ENCODE results near the gene KRABD2.
"Not testable (repeated sequence)": the region's sequence is repeated elsewhere in the genome, so short reads cannot be mapped to it uniquely, and the experiment has no call there.

Gene KRABD2

DNA sequence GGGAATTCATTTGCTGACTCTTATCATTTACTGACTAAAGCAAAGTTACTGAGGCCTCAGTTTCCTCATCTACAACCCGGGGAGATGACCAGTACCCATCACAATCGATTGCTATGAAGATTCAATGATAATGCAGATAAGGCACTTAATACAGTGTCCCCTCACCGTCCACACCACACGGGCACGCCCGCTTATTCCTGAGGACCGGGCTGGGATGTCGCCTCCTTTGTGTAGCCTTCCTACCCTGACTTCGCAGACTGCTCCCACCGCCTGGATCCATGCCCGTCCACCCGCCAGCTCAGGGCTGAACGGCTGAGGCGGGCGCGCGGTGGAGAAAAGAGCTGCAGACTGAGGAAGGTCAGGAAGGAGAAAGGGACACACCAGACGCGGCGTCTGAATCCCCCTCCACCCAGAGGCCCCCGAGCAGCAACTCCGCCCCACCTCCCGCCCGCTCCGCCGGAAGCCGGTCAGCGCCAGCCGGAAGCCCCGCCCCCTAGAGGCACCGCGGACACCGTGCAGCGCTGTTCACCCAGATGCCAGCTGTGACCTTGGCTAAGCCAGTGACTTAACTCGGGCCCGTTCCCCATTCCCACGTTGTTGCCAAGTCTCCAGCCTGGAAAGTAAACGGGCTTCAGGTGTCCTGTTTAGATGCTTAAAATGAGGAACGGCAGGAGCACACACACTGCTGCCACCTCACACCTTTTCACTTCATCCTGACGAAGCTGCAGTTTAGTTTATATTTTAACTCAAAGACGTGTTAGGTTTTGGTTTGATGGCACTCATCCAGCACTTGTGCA is at the start of gene KRABD2:
TSS of gene KRABD2 (minus strand) at position 434 of the 797 bp plus-strand sequence.
- DNase-seq = peak; percentile 88

DNA sequence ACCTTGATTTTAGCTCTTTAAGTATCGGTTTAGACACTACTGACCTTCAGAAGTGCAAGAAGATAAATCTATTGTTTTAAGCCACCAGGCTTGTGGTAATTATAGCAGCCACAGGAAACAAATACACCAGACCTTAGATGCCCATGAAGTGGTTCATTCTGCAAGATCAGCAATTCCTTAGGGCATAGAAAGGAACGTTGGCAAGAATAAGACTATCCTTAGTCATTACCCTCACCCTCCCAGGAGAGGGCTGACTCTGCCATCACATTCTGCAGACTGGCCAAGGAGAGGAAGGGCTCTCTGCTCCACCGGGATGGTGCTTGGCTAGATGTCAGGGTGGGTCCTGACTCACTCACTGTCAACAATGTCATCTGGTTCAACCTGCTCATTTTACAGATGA is 45.1 kb upstream of the KRABD2 start:
- DNase-seq = no peak

DNA sequence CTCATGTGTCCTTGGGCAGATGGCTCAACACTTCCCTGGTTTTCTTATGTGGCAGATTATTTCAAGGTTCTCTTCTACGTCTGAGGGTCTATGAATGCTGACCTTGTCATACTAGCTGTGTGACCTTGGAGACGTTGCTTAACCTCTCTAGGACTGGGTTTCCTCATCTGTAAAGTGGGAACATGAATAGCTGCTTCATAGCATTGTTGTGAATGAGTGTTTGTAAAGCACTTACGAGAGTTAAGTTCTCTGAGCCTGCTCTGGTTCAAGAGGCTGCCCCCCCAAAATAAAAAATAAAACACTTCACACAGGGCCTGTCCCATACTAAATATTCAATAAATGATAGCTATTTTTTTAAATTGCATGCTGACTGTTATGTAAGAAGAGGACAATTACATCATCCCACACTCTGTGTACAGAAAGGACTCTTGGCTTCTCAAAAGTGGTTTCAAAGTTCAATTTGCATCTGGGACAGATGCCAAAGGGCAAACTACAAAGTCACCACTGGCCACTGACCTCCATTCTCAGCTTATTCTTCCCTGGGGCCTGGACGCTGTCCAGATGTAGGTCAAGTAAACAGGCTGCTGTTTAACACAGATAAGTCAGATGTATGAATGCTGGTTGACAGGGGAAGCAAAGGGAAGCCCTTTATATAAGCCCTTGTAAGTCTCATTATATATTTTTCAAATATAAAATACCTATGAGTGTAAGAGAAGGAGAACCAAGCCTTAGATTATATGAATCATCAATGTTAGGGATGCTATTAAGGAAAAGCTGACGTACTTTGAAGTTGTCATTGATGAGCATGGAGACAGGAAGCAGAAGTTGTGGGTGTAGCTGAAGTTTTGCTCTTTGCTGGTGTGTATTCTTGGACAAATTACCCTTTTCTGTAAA is 43.8 kb upstream of the KRABD2 start:
- DNase-seq = no peak

DNA sequence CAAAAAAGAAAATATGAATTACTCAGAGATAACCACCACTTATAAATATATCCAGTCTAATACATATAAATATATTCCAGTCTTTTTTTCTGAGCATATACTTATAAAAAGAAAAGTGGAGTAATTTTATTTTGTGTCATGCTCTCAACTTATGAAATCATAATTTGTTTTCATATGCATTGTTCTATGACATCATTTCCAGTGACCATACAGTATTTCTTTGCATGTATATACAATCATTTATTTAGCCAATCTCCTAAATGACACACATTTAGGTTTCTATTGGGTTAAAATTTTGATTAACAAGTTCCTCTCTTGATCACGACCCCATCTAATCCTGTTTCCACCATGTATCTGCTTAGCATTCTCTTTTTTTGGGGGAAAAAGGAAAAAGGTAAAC is 42.8 kb upstream of the KRABD2 start:
- DNase-seq = no peak

DNA sequence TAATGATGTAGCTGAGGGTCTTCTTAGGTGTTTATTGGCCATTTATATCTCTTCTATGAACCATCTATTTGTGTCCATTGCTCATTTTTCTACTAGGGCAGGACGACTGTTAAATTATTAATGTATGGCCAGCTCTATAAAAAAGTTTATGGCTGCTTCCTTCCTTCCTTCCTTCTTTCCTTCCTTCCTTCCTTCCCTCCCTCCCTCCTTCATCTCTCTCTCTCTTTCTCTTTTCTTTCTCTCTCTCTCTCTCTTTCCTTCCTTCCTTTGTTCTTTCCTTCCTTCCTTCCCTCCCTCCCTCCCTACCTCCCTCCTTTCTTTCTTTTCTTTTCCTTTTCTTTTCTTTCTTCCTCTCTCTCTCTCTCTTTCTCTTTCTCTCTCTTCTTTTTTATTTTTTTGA is 42.0 kb upstream of the KRABD2 start:
- DNase-seq = no peak

DNA sequence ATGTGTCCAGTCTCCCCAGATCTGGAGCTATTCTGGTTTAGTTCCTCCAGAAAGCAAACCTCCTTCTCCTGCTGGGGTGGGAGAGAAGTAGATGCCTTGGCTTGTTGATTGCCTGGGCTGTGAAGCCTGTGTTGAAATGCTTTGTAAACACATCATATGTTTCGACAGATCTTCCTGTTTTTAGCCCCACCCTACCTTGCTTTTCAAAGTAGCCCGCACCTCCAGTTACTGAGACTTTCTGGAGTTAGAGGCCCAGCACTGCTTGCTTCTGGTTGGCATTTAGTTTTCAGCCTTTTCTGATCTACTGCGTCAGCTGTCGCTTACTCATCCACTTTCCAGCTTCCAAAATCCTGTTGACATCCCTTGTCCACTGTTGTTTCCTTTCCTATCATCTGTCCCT is 41.3 kb upstream of the KRABD2 start:
- DNase-seq = no peak

DNA sequence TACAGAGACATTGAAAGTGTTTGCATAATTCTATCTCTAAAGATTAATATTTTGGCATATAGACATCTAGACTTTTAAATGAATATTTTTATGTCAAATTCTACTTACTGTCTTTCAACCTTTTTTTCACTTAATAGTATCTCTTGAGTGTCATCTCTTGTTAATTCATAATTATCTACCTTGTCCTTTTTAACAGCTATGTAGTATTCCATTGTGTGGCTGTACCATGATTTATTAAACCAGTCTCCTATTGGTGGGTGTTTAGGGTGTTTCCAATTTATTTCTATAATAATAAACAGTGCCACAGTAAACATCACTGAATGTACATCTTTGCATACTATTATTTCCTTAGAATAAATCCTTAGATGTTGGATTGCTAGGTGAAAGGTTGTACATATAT is 37.4 kb upstream of the KRABD2 start:
- no peak for DNase-seq

DNA sequence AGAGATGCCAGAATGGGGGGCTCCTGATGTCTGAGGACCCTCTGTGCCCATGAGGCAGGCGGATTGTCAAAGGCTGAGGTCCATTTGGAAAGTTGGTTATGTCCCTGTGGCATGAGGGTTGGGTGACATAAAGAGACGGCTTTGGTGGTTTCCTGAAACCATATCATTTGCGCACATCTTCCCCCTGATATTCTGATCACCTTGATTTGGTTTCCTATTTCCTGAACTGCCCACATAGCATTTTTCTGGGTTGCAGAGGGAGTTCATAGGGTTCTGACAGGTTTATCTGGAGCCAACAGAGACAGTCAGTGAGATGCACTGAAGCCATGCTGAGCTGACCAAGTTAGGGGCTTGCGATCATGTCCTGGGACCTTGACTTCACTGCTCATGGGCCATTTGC is 36.8 kb upstream of the KRABD2 start:
- DNase-seq = no peak

DNA sequence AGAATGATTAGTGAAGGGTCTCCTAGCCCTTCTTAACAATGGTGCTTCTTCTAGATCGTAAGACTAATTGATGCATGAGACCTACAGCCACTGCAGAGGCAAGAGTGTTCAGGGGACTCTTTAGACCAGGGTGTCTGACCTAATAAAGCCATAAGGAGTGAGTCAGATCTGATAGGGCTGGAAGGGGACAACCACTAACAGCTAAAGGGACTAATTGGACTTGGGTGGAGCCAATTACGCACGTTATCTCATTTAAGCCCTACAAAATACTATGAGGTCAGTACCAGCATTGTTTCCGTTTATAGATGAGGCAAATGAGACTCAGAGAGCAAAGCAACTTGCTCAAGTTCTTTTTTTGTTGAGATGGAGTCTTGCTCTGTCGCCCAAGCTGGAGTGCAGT is 35.6 kb upstream of the KRABD2 start:
- DNase-seq = no peak

DNA sequence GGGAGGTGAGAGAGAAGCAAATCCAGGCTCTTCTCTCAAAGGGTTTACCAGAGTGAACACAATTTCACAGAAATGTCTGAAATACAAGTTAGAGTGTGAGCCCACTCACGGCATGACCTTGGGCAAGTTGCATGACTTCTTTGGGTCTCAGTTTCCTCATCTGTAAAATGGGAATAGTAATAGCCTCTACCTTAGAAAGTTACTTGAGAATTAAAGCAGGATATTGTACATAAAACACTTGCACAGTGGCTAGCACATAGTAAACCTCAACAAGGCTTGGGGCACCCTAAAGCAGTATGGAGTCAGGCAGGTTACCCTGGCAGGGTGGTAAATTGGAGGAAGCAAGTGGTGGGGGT is 34.4 kb upstream of the KRABD2 start:
- DNase-seq = no peak

DNA sequence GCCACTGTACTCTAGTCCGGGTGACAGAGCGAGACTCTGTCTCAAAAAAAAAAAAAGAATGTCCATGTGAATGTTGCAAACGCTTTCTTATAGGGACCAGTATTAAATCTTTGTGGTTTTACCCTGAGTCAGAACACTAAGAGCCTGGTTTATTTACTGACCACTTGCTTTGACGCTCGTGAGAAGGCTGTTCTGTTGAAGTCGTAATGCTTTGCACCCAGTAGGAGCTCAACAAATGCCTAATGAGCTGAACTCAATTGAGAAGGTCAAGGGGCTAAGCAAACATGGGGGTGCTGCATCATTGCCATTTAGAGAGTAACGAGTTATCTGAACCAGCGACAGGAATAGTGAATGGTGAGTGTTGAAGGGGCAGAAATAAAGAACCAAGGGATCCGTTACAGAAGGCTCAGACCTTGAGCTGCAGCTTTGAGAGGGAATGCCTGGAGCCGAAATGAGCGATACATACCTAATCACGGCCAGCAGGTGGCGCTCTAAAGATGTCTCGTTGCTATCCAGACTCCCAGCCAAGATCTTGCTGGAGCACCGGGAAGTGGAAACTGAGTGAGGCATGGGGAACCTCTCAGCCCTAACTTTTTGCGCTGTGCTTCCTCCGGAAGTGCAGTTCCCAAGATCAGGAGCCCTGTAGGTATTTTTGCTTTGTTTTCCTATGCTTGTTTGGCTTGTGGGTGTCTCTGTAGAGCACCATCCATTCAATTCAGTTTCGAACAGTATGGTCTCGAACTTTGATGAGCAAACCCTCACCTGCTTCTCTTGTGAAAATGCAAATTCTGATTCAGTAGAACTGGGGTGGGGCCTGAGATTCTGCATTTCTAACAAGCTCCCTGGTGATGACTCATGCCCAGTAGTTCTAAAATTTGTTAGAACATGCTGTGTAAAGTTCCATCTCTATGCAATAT is 33.7 kb upstream of the KRABD2 start:
- DNase-seq = peak; percentile 91

DNA sequence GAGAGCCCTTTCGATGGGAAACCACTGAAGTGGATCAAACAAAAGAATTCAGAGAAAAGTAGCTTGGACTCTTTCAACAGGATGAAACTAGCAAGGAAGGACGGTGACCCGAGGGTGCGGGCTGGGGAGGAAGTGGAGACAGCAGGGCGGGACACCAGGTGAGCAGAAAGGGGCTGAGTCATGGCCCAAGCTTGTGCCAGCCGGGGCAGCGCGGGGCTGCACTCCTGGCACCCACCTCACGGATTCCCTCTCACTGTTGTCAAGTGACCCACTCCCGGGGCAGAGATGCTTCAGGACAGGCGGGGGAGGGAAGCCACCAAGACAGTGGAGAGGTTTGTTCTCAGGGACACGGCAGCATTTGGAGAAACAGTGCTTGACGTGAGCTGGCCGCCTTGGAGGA is 31.9 kb upstream of the KRABD2 start:
- DNase-seq = no peak

DNA sequence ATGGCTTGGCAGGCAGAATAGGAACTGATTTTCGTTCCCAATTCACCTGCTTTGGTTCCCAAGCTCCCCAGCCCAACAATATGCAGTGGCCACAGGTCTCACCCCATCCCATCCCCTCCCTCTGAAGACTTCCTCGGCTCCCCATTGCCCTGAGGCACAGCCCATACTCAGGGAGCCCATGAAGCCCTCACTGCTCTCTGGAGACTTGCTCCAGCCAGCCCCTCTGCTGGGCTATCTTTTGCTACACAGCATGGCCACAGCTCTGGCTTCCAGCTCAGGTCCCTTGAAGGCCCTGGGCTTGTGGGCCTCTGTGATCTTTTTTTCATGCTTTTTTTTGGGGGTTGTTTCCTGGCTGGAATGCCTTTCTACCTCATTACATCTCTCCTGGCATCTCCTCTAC is 29.7 kb upstream of the KRABD2 start:
- no peak for DNase-seq

DNA sequence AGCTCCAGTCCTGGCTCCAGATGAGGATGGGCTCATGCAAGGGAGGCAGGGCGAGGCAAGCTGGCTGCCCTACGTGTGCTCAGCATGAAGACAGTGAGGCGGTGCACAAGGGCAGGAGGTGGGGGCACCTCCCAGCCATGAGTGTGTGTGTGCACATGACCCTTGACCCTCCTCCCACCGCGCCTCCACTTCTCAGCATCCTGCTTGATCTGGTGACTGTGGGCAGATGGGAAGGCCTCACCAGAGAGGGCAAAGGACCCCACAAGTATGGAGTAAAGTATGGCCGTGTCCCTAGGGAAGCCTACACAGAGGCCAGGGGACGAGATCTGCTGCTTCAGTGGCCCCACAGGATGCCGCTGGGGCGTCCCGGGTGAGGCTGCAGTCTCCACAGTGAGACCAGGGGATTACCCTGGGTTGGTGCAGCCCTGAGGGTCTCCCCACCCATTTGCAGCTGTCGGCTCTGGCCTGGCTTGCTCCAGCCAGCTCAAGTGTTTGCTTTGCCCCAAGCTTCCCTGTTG is 29.1 kb upstream of the KRABD2 start:
- DNase-seq = no peak

DNA sequence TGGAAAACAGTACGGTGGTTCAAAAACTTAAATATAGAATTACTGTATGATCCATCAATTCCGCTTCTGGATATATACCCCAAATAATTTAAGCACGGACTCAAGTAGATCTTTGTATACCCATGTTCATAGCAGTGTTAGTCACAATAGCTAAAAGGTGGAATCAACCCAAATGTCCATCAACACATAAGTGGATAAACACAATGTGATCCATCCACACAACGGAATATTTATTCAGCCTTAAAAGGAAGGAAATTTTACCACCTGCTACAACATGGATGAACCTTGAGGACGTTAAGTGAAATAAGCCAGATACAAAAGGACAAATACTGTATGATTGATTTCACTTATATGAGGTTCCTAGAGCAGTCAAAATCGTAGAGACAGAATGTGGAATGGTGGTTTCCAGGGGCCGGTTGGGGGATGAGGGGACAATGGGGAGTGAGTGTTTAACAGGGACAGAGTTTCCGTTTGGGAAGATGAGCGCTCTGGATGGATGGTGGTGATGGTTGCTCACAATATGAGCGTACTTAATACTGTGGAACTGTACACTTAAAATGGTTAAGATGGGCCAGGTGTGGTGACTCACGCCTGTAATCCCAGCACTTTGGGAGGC is 26.5 kb upstream of the KRABD2 start:
- DNase-seq = no peak

DNA sequence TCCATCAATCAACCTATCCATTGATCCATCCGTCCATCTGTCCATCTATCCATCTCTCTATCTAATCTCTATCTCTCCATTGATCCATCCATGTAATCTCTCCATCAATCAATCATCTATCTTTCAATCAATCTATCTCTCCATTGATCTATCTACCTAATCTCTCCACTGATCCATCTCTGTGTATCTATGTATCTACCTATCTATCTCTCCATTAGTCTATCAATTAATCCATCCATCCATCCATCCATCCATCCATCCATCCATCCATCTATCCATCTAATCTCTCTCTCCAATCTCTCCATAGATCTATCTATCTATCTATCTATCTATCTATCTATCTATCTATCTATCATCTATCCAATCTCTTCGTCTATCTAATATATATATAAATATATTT is 24.6 kb upstream of the KRABD2 start:
- no peak for DNase-seq

DNA sequence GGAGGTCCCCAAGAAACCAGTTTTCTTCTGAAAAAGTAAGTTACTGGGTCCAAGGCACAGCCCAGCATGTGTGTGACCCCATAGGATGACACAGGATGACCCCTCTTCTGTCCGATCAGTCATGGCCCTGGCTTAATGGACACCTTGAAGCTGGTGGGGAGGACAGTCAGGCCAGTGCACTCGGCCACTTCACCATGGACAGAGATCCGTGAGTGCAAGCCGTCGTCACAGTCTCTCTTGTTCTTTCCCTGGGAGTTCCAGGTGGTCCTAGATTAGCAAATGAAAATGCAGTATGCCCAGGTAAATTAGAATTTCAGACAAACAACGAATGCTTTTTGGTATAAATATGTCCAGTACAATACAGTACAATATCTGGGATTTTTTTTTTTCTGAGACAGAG is 22.5 kb upstream of the KRABD2 start:
- no peak for DNase-seq

DNA sequence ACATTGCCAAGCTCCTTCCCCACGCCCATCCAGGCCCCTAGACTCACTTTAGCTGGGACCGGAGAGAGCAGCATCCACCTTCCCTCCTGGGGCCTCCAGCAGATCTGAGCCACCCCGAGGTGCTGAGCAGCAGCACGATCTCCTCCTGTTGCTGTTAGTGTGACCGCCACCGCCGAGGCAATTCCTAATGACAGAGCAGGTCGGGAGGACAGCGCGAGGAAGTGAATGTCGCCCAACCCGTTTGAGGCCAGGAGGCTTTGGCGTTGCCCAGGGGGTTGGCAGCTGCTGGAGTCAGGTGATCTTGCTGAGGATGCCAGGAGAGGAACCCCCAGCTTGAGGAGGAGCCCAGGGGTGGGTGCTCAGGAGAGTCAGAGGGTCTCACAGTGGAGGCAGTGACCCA is 21.1 kb upstream of the KRABD2 start, which contains the start of gene RNF222:
TSS of gene RNF222 (minus strand) at position 192 of the 400 bp plus-strand sequence. CDS start 4,366 bp downstream, outside the sequence.
- no peak for DNase-seq

DNA sequence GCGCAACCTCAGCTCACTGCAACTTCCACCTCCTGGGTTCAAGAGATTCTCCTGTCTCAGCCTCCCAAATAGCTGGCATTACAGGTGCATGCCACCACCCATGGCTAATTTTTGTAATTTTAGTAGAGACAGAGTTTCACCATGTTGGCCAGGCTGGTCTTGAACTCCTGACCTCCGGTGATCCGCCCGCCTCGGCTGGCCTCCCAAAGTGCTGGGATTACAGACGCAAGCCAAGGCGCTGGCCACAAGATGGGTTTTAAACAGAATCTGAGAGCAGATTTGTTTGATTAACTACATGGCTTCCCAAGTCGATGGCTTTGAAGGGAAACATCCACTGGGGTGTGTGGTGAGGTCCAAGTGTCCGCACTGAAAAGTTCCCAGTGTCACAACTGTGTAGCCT is 18.0 kb upstream of the KRABD2 start:
- not testable (repeated sequence) for DNase-seq

DNA sequence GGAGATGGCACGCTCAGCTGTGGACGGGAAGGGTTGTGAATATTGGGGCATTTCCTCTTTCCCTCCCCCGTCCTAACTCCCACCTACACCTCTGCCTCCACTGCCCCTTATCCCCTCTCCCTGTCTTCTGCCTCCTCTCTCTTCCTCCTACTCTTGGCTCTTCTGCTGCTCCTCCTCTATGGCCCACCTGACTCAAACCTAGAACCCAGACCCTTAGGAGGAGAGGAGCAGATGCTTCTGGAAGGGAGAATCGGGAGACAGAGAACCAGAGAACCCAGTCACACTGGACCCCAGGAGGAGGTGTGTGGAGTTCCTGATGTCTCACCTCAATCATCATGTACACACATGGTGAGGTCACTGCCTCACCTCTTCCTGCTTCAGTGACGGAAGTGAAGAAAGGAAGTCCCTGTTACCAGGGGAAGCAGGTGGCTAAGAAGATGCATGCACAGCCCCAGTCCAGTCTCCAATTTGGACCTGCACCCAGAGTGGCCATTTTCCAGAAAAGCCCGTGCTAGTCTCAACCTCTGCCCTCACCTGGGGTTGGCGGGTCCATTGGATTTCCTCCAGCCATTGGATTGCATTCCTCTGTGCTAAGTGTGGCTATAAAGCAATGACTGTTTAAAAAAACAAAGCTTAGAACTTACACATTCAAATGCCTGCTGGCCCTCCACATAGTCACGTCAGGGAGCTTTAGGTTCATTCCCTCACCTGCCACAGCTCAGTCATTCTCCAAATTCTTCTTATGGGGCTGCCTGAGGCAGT is 17.1 kb upstream of the KRABD2 start:
- DNase-seq = no peak

DNA sequence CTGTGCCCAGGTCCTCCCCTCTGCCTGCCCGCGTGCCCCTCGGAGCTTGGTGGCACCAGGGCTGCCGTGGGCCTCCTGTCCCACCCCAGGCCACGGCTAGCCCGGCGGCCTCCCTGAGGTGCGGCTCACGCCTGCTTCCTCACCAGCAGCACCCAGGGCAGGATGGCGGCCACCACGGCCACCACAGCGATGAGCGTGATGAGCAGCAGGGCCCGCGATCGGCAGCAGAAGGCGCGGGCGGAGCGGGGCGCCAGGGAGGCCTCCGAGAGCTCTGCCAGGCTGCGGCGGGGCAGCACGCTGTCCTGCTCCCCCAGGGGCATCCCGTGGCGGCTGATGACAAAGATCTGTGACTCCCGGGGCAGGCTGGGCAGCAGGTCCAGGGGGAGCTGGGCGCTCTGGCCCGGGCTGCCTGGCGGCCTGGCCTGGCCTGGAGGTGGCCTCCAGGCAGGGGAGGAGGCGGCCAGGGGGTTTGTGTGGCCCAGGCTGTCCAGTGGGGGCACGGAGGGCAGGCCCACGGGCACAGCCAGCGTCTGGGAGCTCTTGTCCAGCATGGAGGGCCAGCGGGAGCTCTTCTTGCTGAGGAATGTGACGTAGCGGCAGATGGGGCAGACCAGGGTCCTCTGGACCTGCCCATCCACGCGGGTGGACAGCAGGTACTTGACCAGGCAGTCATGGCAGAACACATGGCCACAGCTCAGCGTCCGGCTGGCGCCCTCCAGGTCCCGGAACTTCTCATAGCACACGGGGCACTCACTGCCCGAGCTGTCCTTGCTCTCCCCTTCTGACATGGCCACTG is 16.4 kb upstream of the KRABD2 start:
- DNase-seq = no peak
